HG03039 (cell line): ENCODE data around the gene ITLN2.
"Not testable (repeated sequence)": the region's sequence is repeated elsewhere in the genome, so short reads cannot be mapped to it uniquely, and the experiment has no call there.

Source experiments
- ATAC-seq: cut with Tn5 transposase; IDR thresholded peaks from one replicate; pipeline ENCODE4 v1.9.1; 2021; ENCODE audit warnings: mild to moderate bottlenecking, moderate library complexity; ENCODE audit not compliant: unreplicated experiment

Gene ITLN2

GRCh38 chr1:160954158-160955104 lies at the start of gene ITLN2:
ITLN2 (minus strand) TSS chr1:160954809; CDS start chr1:160954741, 68 bp downstream.
- ATAC-seq: no peak

- no peak for ATAC-seq
These were observed 46.9 kb upstream of the ITLN2 start for GRCh38 chr1:161001525-161001924.

GRCh38 chr1:161000736-161001480 lies 46.3 kb upstream of the ITLN2 start:
- no peak for ATAC-seq

GRCh38 chr1:160999376-160999775 lies 44.8 kb upstream of the ITLN2 start:
- ATAC-seq: no peak

GRCh38 chr1:160997323-160998038 lies 42.9 kb upstream of the ITLN2 start:
- no peak for ATAC-seq

GRCh38 chr1:160996178-160996577 lies 41.6 kb upstream of the ITLN2 start:
- no peak for ATAC-seq

GRCh38 chr1:160993544-160994193 lies 39.1 kb upstream of the ITLN2 start:
- ATAC-seq: no peak

DNA sequence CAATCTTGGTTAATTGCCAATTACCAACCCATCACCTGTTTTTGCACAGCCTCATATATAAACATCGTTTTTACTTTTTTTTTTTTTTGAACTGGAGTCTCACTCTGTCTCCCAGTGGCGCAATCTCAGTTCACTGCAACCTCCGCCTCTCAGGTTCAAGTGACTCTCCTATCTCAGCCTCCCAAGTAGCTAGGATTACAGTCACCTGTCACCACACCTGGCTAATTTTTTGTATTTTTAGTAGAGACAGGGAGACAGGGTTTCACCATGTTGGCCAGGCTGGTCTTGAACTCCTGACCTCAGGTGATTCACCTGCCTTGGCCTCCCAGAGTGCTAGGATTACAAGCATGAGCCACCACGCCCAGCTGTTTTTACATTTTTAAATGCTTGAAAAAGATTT lies 37.4 kb upstream of the ITLN2 start:
- ATAC-seq: not testable (repeated sequence)

DNA sequence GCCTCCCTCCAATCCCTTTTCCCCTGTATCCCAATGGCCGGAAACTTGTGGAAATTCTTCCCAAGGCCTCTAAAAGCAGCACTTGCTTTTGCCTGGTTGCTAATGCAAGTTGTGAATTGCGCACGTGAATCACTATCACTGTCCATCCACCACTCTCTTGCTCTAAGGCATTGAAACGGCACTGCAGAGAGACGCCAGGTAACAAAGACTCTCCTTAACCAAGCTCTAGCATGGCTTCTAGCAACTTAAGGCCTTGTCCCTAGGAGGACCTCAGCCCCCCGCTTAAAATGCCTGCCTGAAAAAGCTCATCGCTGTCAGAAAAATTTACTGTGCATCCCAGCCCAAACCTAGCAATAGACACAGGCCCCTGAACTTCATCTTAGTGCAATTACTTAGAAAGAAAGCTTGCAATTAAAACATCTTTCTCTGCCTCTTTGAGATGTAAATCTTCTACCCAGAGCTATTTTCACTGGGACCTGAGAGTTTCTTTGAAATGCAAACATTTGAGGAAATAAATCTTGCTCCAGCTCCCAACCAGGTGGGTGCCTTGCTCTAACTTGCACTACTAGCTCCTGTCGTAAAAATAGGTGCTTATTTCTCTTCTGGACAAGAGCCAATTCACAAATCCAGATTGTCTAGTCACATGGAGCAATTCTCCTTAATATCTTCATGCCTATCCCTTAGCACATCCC lies 32.9 kb upstream of the ITLN2 start:
- no peak for ATAC-seq

DNA sequence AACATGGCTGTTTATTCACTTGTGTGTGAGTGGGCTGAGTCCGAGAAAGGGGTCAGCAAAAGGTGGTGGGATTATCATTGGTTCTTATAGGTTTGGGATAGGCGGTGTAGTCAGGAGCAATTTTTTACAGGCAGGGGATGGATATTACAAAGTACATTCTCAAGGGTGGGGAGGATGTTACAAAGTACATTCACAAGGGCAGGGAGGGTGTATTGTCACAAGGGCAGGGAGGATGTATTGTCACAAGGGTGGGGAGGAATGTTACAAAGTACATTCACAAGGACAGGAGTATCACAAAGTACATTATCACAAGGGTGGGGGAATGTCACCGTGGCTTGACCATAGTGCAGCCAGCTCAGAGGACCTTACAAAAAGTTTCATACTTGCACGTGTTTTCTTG lies 31.1 kb upstream of the ITLN2 start:
- ATAC-seq: no peak

DNA sequence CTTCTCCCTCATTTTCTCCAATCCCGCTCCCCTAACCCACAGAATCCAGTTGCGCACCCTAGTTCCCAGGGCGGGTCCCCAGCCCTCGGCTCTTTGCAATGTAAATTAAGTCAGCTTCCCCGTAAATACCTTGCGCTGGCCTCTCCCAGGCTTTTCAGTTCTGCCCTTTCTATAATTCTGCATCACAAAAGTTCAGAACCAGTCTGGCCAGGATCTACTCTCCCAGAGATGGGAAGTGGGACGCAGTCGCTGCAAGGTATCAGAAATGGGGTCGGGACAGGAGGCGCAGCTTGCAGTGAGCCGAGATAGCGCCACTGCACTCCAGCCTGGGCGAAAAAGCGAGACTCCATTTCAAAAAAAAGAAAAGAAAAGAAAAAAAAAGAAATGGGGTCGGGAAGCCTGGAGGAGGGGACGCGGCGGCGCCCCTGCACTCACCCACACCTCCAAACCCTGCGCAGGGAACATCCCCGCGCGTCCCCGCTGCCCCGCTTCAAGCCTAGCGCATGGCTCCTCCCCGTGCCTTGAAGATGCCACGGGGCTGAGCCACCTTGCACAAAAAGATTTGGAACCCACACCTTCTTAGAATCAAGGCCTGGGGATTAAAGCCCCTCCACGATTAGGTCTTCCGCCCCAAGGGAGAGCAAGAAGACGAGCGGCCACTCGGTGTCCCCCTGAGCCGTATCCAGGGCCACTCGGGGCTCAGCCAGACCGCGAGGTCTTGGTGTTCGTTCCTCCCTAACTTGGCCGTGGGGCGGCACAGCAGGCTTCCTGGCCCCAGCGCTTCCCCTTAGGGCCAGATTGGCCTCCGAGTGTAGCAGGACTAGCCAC lies 27.2 kb upstream of the ITLN2 start:
- no peak for ATAC-seq

- no peak for ATAC-seq
These were observed 24.7 kb upstream of the ITLN2 start for GRCh38 chr1:160979286-160979685.

GRCh38 chr1:160978510-160978927 lies 23.9 kb upstream of the ITLN2 start:
- no peak for ATAC-seq

DNA sequence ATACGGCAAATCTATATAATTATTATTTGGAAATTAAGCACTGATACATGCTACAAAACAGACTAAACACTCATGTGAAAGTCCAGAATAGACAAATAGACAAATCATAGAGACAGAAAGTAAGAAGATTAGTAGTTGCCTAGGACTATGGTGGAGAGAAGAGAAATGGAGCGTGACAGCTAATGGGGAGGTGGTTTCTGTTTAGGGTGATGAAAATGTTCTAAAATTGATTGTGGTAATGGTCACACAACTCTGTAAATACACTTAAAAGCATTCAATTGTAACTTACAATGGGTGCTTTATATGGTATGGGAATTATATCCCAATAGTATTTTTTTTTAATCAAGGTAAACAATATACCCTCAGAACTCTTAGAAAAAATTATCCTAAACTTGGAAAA lies 20.4 kb upstream of the ITLN2 start:
- ATAC-seq: no peak

- no peak for ATAC-seq
These were observed 18.9 kb upstream of the ITLN2 start for GRCh38 chr1:160973491-160973890.

GRCh38 chr1:160972939-160973338 lies 18.3 kb upstream of the ITLN2 start:
- no peak for ATAC-seq

DNA sequence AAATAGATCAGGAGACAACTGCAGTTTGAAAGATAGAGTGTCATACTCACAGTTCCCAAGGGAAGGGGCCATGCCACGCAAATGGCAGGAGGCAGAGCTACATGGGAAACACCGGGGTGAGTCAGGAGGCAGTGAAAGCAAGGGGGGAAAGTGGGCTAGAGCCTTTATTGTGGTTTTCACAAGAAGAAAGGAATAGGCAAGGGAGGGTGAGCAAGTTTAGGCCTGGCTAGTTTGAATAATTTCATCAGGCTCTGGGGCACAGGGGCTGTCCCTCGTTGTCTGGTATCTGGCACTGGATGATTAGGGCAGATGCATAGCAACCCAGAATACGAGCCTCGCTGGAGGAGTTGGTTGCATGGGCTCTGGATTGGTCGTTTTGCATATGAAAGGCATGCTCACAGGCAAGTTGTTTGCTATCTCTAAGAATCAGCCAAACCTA lies 17.0 kb upstream of the ITLN2 start:
- ATAC-seq: no peak

- ATAC-seq: no peak
These were observed 8.9 kb upstream of the ITLN2 start for GRCh38 chr1:160963521-160963920.

DNA sequence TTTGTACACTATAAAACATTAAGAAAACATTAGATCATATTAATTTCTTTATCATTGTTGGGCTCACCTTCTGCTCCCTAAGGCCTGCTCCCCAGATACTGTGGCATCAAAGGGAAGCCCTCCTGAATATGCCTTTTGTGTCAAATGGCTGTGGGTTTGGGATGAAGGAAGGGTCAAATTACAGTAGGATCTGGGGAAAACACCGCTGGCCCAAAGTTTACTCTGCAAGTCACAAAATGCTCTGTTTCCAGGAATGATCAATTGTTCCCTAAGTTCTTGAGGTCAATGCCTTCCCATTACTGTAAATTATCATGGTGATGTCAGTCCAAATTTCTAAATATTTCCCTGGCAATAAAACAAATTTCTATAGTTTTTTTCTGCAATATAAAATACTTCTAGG lies 6.8 kb upstream of the ITLN2 start:
- no peak for ATAC-seq
